Liver (tissue), 9 donors: Measurements from ENCODE around the gene MICU1. TPM values are rescaled to one million over a fixed set of nuclear protein-coding genes. Genes with fewer than 3 reads are reported as not detected.

Source experiments
- DNase-seq: peaks from one replicate; pipeline ENCODE4 v3.0.0-alpha.2; 2017; ENCODE audit warnings: low spot score
- H3K27ac ChIP-seq, 2 donors: one replicate each; pipeline ENCODE4 v1.7.0; 2013; ENCODE audit warnings: inconsistent platforms in 2 of 2, low read length in 2 of 2, control low read depth in 1 of 2, low read depth in 1 of 2, mild to moderate bottlenecking in 1 of 2
- H3K27me3 ChIP-seq, 4 donors: one replicate each; pipeline versions ENCODE4 v1.6.1 to v1.7.0; 2013; ENCODE audit warnings: low read length in 3 of 4, inconsistent platforms in 1 of 4, mild to moderate bottlenecking in 1 of 4, moderate library complexity in 1 of 4; ENCODE audit not compliant: control insufficient read depth in 4 of 4, insufficient read depth in 4 of 4
- H3K36me3 ChIP-seq, 4 donors: one replicate each; pipeline versions ENCODE4 v1.6.1 to v1.7.0; 2013; ENCODE audit warnings: low read length in 3 of 4, mild to moderate bottlenecking in 3 of 4, low read depth in 1 of 4, moderate library complexity in 1 of 4; ENCODE audit not compliant: control insufficient read depth in 4 of 4, insufficient read depth in 3 of 4
- H3K4me1 ChIP-seq, 4 donors: one replicate each; pipeline versions ENCODE4 v1.6.1 to v1.7.0; 2013; ENCODE audit warnings: low read length in 3 of 4, mild to moderate bottlenecking in 3 of 4, moderate library complexity in 1 of 4; ENCODE audit not compliant: control insufficient read depth in 4 of 4, insufficient read depth in 4 of 4
- H3K4me3 ChIP-seq, 3 donors: one replicate each; pipeline versions ENCODE4 v1.6.1 to v1.7.0; 2013; ENCODE audit warnings: low read length in 3 of 3, control low read depth in 1 of 3, low read depth in 1 of 3, mild to moderate bottlenecking in 1 of 3
- H3K9ac ChIP-seq, 2 donors: one replicate each; pipeline ENCODE4 v1.7.0; 2013; ENCODE audit warnings: low read length in 2 of 2, mild to moderate bottlenecking in 2 of 2, moderate library complexity in 2 of 2, control low read depth in 1 of 2, low read depth in 1 of 2
- H3K9me3 ChIP-seq, 4 donors: one replicate each; pipeline versions ENCODE4 v1.6.1 to v1.7.0; 2013; ENCODE audit warnings: low read length in 3 of 4; ENCODE audit not compliant: control insufficient read depth in 4 of 4
- EGR1 ChIP-seq, 2 donors: IDR thresholded peaks; 2 replicates each; pipeline ENCODE4 v1.6.1; 2016 to 2018; ENCODE audit warnings: antibody characterized with exemption in 2 of 2, low read depth in 2 of 2
- FOXA1 ChIP-seq: IDR thresholded peaks from 2 replicates; pipeline ENCODE4 v1.6.1; 2016; ENCODE audit warnings: antibody characterized with exemption
- FOXA2 ChIP-seq: IDR thresholded peaks from 2 replicates; pipeline ENCODE4 v1.6.1; 2016; ENCODE audit warnings: antibody characterized with exemption
- GABPA ChIP-seq, 2 donors: IDR thresholded peaks in 1 of 2; conservative IDR thresholded peaks in 1 of 2; 2 replicates each; pipeline ENCODE4 v1.6.1; 2016; ENCODE audit warnings: antibody characterized with exemption in 2 of 2, mild to moderate bottlenecking in 1 of 2, moderate library complexity in 1 of 2
- HNF4A ChIP-seq, 2 donors: conservative IDR thresholded peaks; 2 replicates each; pipeline ENCODE4 v1.6.1; 2016; ENCODE audit warnings: antibody characterized with exemption in 2 of 2, mild to moderate bottlenecking in 2 of 2
- HNF4G ChIP-seq: IDR thresholded peaks from 2 replicates; pipeline ENCODE4 v1.6.1; 2016; ENCODE audit warnings: antibody characterized with exemption
- JUND ChIP-seq, 2 donors: IDR thresholded peaks; 2 replicates each; pipeline ENCODE4 v1.6.1; 2016; ENCODE audit warnings: antibody characterized with exemption in 2 of 2
- NR2F2 ChIP-seq: IDR thresholded peaks from 2 replicates; pipeline ENCODE4 v1.6.1; 2016; ENCODE audit warnings: antibody characterized with exemption
- RAD21 ChIP-seq, 2 donors: IDR thresholded peaks; 2 replicates each; pipeline ENCODE4 v1.6.1; 2016; ENCODE audit warnings: antibody characterized with exemption in 2 of 2, mild to moderate bottlenecking in 2 of 2
- RXRA ChIP-seq, 2 donors: IDR thresholded peaks; 2 replicates each; pipeline ENCODE4 v1.6.1; 2017 to 2018; ENCODE audit warnings: antibody characterized with exemption in 2 of 2, mild to moderate bottlenecking in 1 of 2
- SP1 ChIP-seq: IDR thresholded peaks from 2 replicates; pipeline ENCODE4 v1.6.1; 2018; ENCODE audit warnings: antibody characterized with exemption, mild to moderate bottlenecking
- TAF1 ChIP-seq: conservative IDR thresholded peaks from 2 replicates; pipeline ENCODE4 v1.6.1; 2016; ENCODE audit warnings: antibody characterized with exemption, mild to moderate bottlenecking
- YY1 ChIP-seq: IDR thresholded peaks from 2 replicates; pipeline ENCODE4 v1.6.1; 2016; ENCODE audit warnings: antibody characterized with exemption, mild to moderate bottlenecking
- WGBS: extraction: QIAGEN DNeasy Blood & Tissue Kit; methylation state at CpG from one replicate; pipeline ENCODE4 v1.1.7; 2013; 5-methylcytosine and 5-hydroxymethylcytosine counted together
- polyA plus RNA-seq, 2 donors: library from polyadenylated mRNA; stranded (reverse) in 1 of 2; unstranded in 1 of 2; fragments of 200-250 nt in 1 of 2; fragments of >200 nt in 1 of 2; fragmentation: Nextera tagmentation in 1 of 2; extraction: Ambion mirVana in 1 of 2; gene quantifications; one replicate each; pipeline versions ENCODE4 v1.2.1 to v1.2.3, GENCODE V29; 2013 to 2015
- total RNA-seq, 2 donors: library from RNA; depleted of rRNA; stranded (reverse); fragments of >200 nt; gene quantifications; one replicate each; pipeline ENCODE4 v1.2.3, GENCODE V29; 2014
- TF ChIP-seq, protein P1 (sequence below): fragments of 150-350 bp; IDR thresholded peaks from 2 replicates; pipeline ENCODE4 v1.5.1; 2017; ENCODE audit warnings: improper control_type of control experiment, low read depth, low read length; ENCODE audit not compliant: missing input control
- TF ChIP-seq, protein P2 (sequence below): IDR thresholded peaks from 2 replicates; pipeline ENCODE4 v1.6.1; 2016; ENCODE audit warnings: antibody characterized with exemption, mild to moderate bottlenecking
- TF ChIP-seq, protein P3 (sequence below): IDR thresholded peaks from 2 replicates; pipeline ENCODE4 v1.6.1; 2016; ENCODE audit warnings: antibody characterized with exemption
- TF ChIP-seq, protein P4 (sequence below): IDR thresholded peaks from 2 replicates; pipeline ENCODE4 v1.6.1; 2016; ENCODE audit warnings: antibody characterized with exemption
- TF ChIP-seq, protein P5 (sequence below): IDR thresholded peaks from 2 replicates; pipeline ENCODE4 v1.6.1; 2016; ENCODE audit warnings: antibody characterized with exemption
- donor health status: healthy.
- donor health status: healthy.
- donor health status: healthy.
- donor health status: healthy.
- donor health status: healthy.

MICU1 gene
- total and polyA plus RNA-seq, 4 donors: 26.4 to 47.4 (median 32.1) TPM

DNA sequence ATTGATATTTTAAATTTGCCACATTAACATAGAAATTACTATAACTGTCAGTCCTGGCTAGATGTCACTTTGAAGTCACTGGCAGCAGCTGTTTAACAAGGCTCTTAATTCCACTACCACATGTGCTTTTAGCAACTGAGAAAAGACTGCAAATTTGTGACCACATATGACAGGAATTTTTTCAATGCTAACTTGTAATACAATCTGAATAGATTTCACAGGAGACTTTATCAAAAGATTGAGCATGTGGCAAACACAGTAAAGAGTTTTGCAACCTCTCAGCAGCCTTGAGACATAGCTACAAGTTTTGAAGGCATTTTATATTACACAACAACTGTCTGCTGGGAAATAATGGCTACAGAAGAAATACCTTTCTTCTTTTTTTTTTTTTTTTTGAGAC is 73.0 kb downstream of the MICU1 start:
- peaks cover 0 to 1% (median 0%) of the 10 kb centered on the region in 4 donors for H3K4me1 ChIP-seq
- H3K9ac ChIP-seq: no peak overlapping the region
- H3K27ac ChIP-seq: no peak overlapping the region
- peaks cover 0 to 8% (median 5%) of the 10 kb centered on the region in 4 donors for H3K36me3 ChIP-seq
- DNase-seq: no peak
- TF ChIP-seq GABPA (IDR thresholded peaks at IDR 0.05 in 1 of 2, conservative IDR thresholded peaks at IDR 0.05 in 1 of 2) (no peak), TAF1 (no peak), FOXA2 (no peak), JUND (IDR thresholded peaks at IDR 0.05) (no peak), RAD21 (IDR thresholded peaks at IDR 0.05) (no peak), RXRA (IDR thresholded peaks at IDR 0.05) (no peak), HNF4A (conservative IDR thresholded peaks at IDR 0.05) (no peak), YY1 (no peak), EGR1 (IDR thresholded peaks at IDR 0.05; ENCODE audit: low read depth in 2 of 2) (no peak), NR2F2 (no peak), SP1 (no peak), HNF4G (no peak)
- TF ChIP-seq, protein P1, sequence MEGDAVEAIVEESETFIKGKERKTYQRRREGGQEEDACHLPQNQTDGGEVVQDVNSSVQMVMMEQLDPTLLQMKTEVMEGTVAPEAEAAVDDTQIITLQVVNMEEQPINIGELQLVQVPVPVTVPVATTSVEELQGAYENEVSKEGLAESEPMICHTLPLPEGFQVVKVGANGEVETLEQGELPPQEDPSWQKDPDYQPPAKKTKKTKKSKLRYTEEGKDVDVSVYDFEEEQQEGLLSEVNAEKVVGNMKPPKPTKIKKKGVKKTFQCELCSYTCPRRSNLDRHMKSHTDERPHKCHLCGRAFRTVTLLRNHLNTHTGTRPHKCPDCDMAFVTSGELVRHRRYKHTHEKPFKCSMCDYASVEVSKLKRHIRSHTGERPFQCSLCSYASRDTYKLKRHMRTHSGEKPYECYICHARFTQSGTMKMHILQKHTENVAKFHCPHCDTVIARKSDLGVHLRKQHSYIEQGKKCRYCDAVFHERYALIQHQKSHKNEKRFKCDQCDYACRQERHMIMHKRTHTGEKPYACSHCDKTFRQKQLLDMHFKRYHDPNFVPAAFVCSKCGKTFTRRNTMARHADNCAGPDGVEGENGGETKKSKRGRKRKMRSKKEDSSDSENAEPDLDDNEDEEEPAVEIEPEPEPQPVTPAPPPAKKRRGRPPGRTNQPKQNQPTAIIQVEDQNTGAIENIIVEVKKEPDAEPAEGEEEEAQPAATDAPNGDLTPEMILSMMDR: no peak
- TF ChIP-seq, protein P2, sequence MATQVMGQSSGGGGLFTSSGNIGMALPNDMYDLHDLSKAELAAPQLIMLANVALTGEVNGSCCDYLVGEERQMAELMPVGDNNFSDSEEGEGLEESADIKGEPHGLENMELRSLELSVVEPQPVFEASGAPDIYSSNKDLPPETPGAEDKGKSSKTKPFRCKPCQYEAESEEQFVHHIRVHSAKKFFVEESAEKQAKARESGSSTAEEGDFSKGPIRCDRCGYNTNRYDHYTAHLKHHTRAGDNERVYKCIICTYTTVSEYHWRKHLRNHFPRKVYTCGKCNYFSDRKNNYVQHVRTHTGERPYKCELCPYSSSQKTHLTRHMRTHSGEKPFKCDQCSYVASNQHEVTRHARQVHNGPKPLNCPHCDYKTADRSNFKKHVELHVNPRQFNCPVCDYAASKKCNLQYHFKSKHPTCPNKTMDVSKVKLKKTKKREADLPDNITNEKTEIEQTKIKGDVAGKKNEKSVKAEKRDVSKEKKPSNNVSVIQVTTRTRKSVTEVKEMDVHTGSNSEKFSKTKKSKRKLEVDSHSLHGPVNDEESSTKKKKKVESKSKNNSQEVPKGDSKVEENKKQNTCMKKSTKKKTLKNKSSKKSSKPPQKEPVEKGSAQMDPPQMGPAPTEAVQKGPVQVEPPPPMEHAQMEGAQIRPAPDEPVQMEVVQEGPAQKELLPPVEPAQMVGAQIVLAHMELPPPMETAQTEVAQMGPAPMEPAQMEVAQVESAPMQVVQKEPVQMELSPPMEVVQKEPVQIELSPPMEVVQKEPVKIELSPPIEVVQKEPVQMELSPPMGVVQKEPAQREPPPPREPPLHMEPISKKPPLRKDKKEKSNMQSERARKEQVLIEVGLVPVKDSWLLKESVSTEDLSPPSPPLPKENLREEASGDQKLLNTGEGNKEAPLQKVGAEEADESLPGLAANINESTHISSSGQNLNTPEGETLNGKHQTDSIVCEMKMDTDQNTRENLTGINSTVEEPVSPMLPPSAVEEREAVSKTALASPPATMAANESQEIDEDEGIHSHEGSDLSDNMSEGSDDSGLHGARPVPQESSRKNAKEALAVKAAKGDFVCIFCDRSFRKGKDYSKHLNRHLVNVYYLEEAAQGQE: no peak
- TF ChIP-seq, protein P3, sequence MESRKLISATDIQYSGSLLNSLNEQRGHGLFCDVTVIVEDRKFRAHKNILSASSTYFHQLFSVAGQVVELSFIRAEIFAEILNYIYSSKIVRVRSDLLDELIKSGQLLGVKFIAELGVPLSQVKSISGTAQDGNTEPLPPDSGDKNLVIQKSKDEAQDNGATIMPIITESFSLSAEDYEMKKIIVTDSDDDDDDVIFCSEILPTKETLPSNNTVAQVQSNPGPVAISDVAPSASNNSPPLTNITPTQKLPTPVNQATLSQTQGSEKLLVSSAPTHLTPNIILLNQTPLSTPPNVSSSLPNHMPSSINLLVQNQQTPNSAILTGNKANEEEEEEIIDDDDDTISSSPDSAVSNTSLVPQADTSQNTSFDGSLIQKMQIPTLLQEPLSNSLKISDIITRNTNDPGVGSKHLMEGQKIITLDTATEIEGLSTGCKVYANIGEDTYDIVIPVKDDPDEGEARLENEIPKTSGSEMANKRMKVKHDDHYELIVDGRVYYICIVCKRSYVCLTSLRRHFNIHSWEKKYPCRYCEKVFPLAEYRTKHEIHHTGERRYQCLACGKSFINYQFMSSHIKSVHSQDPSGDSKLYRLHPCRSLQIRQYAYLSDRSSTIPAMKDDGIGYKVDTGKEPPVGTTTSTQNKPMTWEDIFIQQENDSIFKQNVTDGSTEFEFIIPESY: no peak
- TF ChIP-seq, protein P4, sequence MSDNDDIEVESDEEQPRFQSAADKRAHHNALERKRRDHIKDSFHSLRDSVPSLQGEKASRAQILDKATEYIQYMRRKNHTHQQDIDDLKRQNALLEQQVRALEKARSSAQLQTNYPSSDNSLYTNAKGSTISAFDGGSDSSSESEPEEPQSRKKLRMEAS: no peak
- TF ChIP-seq, protein P5, sequence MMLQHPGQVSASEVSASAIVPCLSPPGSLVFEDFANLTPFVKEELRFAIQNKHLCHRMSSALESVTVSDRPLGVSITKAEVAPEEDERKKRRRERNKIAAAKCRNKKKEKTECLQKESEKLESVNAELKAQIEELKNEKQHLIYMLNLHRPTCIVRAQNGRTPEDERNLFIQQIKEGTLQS: no peak
- H3K9me3 ChIP-seq: no peaks in the 10 kb centered on the region
- no peak overlapping the region for H3K4me3 ChIP-seq
- H3K27me3 ChIP-seq: no peaks in the 10 kb centered on the region

DNA sequence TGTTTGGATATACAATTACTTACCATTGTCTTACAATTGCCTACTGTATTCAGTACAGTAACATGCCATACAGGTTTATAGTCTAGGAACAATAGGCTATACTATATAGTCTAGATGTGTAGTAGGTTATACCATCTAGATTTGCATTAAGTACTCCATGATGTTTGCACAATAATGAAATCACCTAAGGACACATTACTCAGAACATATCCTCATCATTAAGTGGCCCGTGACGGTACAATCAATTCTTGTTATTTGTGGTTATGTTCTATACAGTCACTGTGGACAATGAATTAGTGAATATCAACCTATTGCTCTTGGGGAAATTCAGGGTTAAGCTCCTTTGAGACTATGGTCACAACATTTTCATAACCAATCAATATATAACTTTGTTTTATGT is 75.6 kb downstream of the MICU1 start:
- Histone ChIP-seq H3K27ac (no peak overlapping the region), H3K9me3 (no peaks in the 10 kb centered on the region), H3K4me1 (peaks cover 0 to 1% (median 0%) of the 10 kb centered on the region in 4 donors), H3K9ac (no peak overlapping the region), H3K4me3 (no peak overlapping the region), H3K27me3 (no peaks in the 10 kb centered on the region), H3K36me3 (peaks cover 0 to 8% (median 5%) of the 10 kb centered on the region in 4 donors)
- TF ChIP-seq, protein P3: no peak
- TF ChIP-seq FOXA2: no peak
- no peak for TF ChIP-seq RXRA (IDR thresholded peaks at IDR 0.05)
- no peak for TF ChIP-seq JUND (IDR thresholded peaks at IDR 0.05)
- TF ChIP-seq FOXA1: no peak
- TF ChIP-seq EGR1 (IDR thresholded peaks at IDR 0.05; ENCODE audit: low read depth in 2 of 2): no peak
- TF ChIP-seq, protein P1: no peak
- no peak for TF ChIP-seq HNF4A (conservative IDR thresholded peaks at IDR 0.05)
- no peak for DNase-seq
- WGBS: 97% methylated on average over 2 of the region's 2 CpGs
